HepG2 (cell line): ENCODE data around the gene PAPOLB. TPM values are rescaled to one million over a fixed set of nuclear protein-coding genes. Genes with fewer than 3 reads are reported as not detected.

Source experiments
- ATAC-seq: fragments of 200-7000 bp; cut with Tn5 transposase; 3 replicates; pipeline ENCODE4 v1.9.1; 2020; ENCODE audit warnings: mild to moderate bottlenecking, moderate library complexity
- BruUV-seq: library from RNA; stranded (reverse); fragments of 400-500 nt; replicated peaks from 2 replicates; lab custom pipeline; 2021; lab: Mats Ljungman, UMichigan
- CTCF ChIA-PET: fragments of 300-600 bp; formaldehyde crosslinking; extraction: SDS; loops from one replicate; lab custom pipeline; 2021; ENCODE audit warnings: low total read pairs, inconsistent platforms, low intra/inter-chr PET ratio; lab: Yijun Ruan, JAX
- POLR2A ChIA-PET: fragments of 350-600 bp; sonication (Branson Sonifier 250); formaldehyde crosslinking; loops from one replicate; lab custom pipeline; 2020; ENCODE audit warnings: antibody characterized with exemption, inconsistent platforms; lab: Yijun Ruan, JAX
- DNase-seq: peaks from one replicate; pipeline ENCODE4 v3.0.0-alpha.2; 2015; ENCODE audit warnings: low spot score
- FAIRE-seq: peaks from 3 replicates; lab custom pipeline; 2011; peaks lifted over from hg19 to GRCh38; lab: Jason Lieb, UNC
- H2AFZ ChIP-seq: one replicate; pipeline ENCODE4 v1.6.1; 2011; ENCODE audit warnings: low read length, inconsistent platforms
- H3K27ac ChIP-seq: fragments of 300-600 bp; 3 replicates; pipeline ENCODE4 v1.8.0; 2011; ENCODE audit warnings: mixed run types, mild to moderate bottlenecking, mixed read lengths, low read length, inconsistent platforms; ENCODE audit not compliant: insufficient read depth; ENCODE audit errors: extremely low read length
- H3K27me3 ChIP-seq, 2 experiments: fragments of 200-600 bp in 1 of 2; 2 replicates in 1 of 2; 3 replicates in 1 of 2; pipeline versions ENCODE4 v1.6.0 to v1.8.0; 2011; ENCODE audit warnings: low read length in 2 of 2, mild to moderate bottlenecking in 2 of 2, moderate library complexity in 2 of 2, inconsistent platforms in 1 of 2; ENCODE audit not compliant: insufficient read depth in 2 of 2, control insufficient read depth in 1 of 2
- H3K36me3 ChIP-seq, 2 experiments: fragments of 200-600 bp in 1 of 2; replicated peaks in 1 of 2; 2 replicates in 1 of 2; 3 replicates in 1 of 2; pipeline versions ENCODE4 v1.5.1 to v1.8.0; 2011; ENCODE audit warnings: low read length in 2 of 2, inconsistent platforms in 1 of 2; ENCODE audit not compliant: insufficient read depth in 2 of 2, control insufficient read depth in 1 of 2
- H3K4me1 ChIP-seq: 2 replicates; pipeline ENCODE4 v1.5.1; 2012; ENCODE audit warnings: low read length, inconsistent platforms; ENCODE audit not compliant: insufficient read depth
- H3K4me2 ChIP-seq: 2 replicates; pipeline ENCODE4 v1.6.0; 2011; ENCODE audit warnings: low read depth, low read length, inconsistent platforms
- H3K4me3 ChIP-seq, 3 experiments: fragments of 200-600 bp in 1 of 3; sonication (generic), shearing (Covaris generic) in 1 of 3; replicated peaks in 1 of 3; 2 replicates each; pipeline ENCODE4 v1.5.1; 2011 to 2016; ENCODE audit warnings: low read length in 3 of 3, inconsistent platforms in 2 of 3, low read depth in 2 of 3, mild to moderate bottlenecking in 2 of 3, control low read depth in 1 of 3, mixed read lengths in 1 of 3; ENCODE audit not compliant: insufficient read depth in 1 of 3
- H3K79me2 ChIP-seq: one replicate; pipeline ENCODE4 v1.6.1; 2011; ENCODE audit warnings: low read length, inconsistent platforms; ENCODE audit not compliant: insufficient read depth
- H3K9ac ChIP-seq: 2 replicates; pipeline ENCODE4 v1.6.0; 2011; ENCODE audit warnings: mild to moderate bottlenecking, low read depth, low read length, inconsistent platforms; ENCODE audit not compliant: insufficient read depth
- H3K9me3 ChIP-seq: 2 replicates; pipeline ENCODE4 v1.5.1; 2012; ENCODE audit warnings: mild to moderate bottlenecking, low read length
- H4K20me1 ChIP-seq: 2 replicates; pipeline ENCODE4 v1.6.0; 2011; ENCODE audit warnings: inconsistent platforms, mild to moderate bottlenecking, low read length, moderate library complexity; ENCODE audit not compliant: insufficient read depth
- GATAD1 ChIP-seq: IDR thresholded peaks from 2 replicates; pipeline ENCODE4 v1.6.1; 2016; ENCODE audit warnings: missing genetic modification reagents, missing compliant biosample characterization
- KDM1A ChIP-seq: IDR thresholded peaks from 2 replicates; pipeline ENCODE4 v1.6.1; 2016; ENCODE audit warnings: missing compliant biosample characterization
- KLF12 ChIP-seq: sonication (generic); formaldehyde crosslinking; IDR thresholded peaks from 2 replicates; pipeline ENCODE4 v1.4.0; 2020; ENCODE audit warnings: missing genetic modification reagents, borderline replicate concordance
- SMAD1 ChIP-seq: sonication (generic); formaldehyde crosslinking; IDR thresholded peaks from 2 replicates; pipeline ENCODE4 v1.4.0; 2020; ENCODE audit warnings: missing genetic modification reagents, low read depth, mild to moderate bottlenecking, borderline replicate concordance
- ZIK1 ChIP-seq: sonication (generic); formaldehyde crosslinking; IDR thresholded peaks from 2 replicates; pipeline ENCODE4 v1.5.0; 2020; ENCODE audit warnings: mild to moderate bottlenecking, low read depth, missing genetic modification reagents, borderline replicate concordance
- ZNF121 ChIP-seq: sonication (generic); formaldehyde crosslinking; IDR thresholded peaks from 2 replicates; pipeline ENCODE4 v1.5.0; 2020; ENCODE audit warnings: mild to moderate bottlenecking, missing genetic modification reagents
- whole genome bisulfite sequencing: methylation state at CpG from one replicate; pipeline ENCODE4 v1.1.6; 2017; ENCODE audit warnings: low lambda C conversion rate; 5-methylcytosine and 5-hydroxymethylcytosine counted together
- in situ Hi-C: cut with HindIII; loops from 2 replicates; pipeline ENCODE4 v1.10.0; 2017; ENCODE audit warnings: low pct_unique_long_range_greater_than_20kb; ENCODE audit not compliant: extremely low pct_ligation_motif_present
- intact Hi-C: fragments of 100-400 bp; cut with micrococcal nuclease; formaldehyde crosslinking; loops from one replicate; pipeline ENCODE4 v1.10.0; 2022; ENCODE audit not compliant: unreplicated experiment
- polyA plus RNA-seq, 8 experiments: library from polyadenylated mRNA; depleted of rRNA in 3 of 8; stranded (reverse) in 7 of 8; unstranded in 1 of 8; fragments of >200 nt; fragmentation: Illumina TruSeq in 4 of 8; extraction: Trizol in 4 of 8; gene quantifications; 2 replicates each; pipeline versions ENCODE4 v1.2.1 to v1.2.3, GENCODE V29; 2011 to 2016; ENCODE audit warnings: low read depth in 4 of 8, missing spikeins in 1 of 8, mixed read lengths in 1 of 8; ENCODE audit not compliant: insufficient read depth in 1 of 8
- total RNA-seq, 5 experiments: library from RNA; depleted of rRNA; stranded (reverse); fragments of >200 nt; fragmentation: Illumina TruSeq; extraction: Trizol; gene quantifications; 2 replicates each; pipeline ENCODE4 v1.2.3, GENCODE V29; 2016; ENCODE audit warnings: low read depth in 1 of 5
- TF ChIP-seq, protein P1 (sequence below): sonication (generic); formaldehyde crosslinking; IDR thresholded peaks from 2 replicates; pipeline ENCODE4 v1.5.1; 2020; ENCODE audit warnings: mild to moderate bottlenecking, missing genetic modification reagents, borderline replicate concordance
- TF ChIP-seq, protein P2 (sequence below): sonication (generic); formaldehyde crosslinking; IDR thresholded peaks from 2 replicates; pipeline ENCODE4 v1.5.0; 2020; ENCODE audit warnings: missing genetic modification reagents, mild to moderate bottlenecking, borderline replicate concordance
- TF ChIP-seq, protein P3 (sequence below): sonication (generic); formaldehyde crosslinking; IDR thresholded peaks from 2 replicates; pipeline ENCODE4 v1.5.0; 2020; ENCODE audit warnings: missing genetic modification reagents
- TF ChIP-seq, protein P4 (sequence below): sonication (generic); formaldehyde crosslinking; IDR thresholded peaks from 2 replicates; pipeline ENCODE4 v1.4.0; 2020; ENCODE audit warnings: mild to moderate bottlenecking, low read depth, missing genetic modification reagents
- TF ChIP-seq, protein P5 (sequence below): sonication (generic); formaldehyde crosslinking; IDR thresholded peaks from 2 replicates; pipeline ENCODE4 v1.8.1; 2023; ENCODE audit warnings: mild to moderate bottlenecking, missing genetic modification reagents

The PAPOLB gene
- total and polyA plus RNA-seq, 2 of the 13 experiments (the other 11 are each of a cell fraction or from before 2014, with no cell fraction given), result not detected

DNA sequence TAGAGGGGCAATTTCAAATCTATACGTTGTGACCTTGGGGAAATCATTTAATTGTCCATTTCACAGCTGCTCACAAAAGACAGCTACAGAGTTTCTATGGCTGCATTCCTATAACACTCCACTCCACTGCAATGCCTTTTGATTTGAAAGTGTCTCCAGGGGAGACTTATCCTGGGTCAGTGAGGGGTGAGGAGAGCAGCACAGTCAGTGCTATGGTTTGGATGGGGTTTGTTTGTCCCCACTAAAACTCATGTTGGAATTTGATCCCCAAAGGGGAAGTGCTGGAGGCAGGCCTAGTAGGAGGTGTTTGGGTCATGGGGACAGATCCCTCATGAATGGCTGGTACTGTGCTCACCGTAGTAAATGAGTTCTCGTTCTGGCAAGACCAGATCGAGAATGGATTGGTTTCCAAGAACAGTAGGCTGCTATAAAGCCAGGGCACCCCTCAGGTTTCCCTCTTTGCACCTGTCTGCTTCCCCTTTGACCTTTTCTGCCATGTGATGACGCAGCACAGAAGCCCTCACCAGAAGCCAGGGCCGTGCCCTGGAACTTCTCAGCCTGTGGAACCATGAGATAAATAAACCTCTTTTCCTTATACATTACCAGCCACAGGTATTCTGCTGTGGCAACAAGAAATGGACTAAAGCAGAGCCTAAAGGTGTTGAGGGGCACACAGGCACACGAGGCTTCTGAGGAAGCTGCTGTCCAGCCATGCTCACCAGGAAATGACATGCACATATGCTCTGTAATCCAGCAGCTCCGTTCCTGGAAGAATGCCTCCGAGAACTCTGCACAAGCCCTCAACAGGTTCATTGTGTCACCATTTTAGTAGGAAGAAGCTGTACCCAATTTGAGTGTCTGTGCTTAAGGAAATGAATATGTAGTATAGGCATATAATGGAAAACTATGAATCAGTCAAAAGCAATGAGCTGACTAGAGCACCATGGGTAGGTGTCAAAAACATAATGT, 5.0 kb upstream of the PAPOLB start:
- in situ Hi-C loops, result no loop called here
- intact Hi-C loops, result no loop called here
- no peak for FAIRE-seq
- Histone ChIP-seq H3K9ac (no peak overlapping the region), H3K36me3 (no peaks in the 10 kb centered on the region), H3K4me2 (no peak overlapping the region), H3K27me3 (peaks cover 0 to 25% of the 10 kb centered on the region in 2 experiments; a peak in 4 of 5 replicates), H3K27ac (no peak overlapping the region), H3K4me3 (no peak overlapping the region), H3K4me1 (peaks cover 9% of the 10 kb centered on the region; the same call in 1 of the 2 replicates), H3K9me3 (no peaks in the 10 kb centered on the region), H4K20me1 (no peaks in the 10 kb centered on the region), H3K79me2 (no peaks in the 10 kb centered on the region), H2AFZ (no peak overlapping the region)
- ATAC-seq, result peak; percentile 46; the same call in 2 of the 3 replicates
- no TSS peak for BruUV-seq
- DNase-seq, result no peak
- WGBS, result 29% methylated on average over 8 of the region's 9 CpGs
- TF ChIP-seq ZNF121, result no peak
- no peak for TF ChIP-seq GATAD1 (CRISPR knock-in tag)
- TF ChIP-seq, protein P1, sequence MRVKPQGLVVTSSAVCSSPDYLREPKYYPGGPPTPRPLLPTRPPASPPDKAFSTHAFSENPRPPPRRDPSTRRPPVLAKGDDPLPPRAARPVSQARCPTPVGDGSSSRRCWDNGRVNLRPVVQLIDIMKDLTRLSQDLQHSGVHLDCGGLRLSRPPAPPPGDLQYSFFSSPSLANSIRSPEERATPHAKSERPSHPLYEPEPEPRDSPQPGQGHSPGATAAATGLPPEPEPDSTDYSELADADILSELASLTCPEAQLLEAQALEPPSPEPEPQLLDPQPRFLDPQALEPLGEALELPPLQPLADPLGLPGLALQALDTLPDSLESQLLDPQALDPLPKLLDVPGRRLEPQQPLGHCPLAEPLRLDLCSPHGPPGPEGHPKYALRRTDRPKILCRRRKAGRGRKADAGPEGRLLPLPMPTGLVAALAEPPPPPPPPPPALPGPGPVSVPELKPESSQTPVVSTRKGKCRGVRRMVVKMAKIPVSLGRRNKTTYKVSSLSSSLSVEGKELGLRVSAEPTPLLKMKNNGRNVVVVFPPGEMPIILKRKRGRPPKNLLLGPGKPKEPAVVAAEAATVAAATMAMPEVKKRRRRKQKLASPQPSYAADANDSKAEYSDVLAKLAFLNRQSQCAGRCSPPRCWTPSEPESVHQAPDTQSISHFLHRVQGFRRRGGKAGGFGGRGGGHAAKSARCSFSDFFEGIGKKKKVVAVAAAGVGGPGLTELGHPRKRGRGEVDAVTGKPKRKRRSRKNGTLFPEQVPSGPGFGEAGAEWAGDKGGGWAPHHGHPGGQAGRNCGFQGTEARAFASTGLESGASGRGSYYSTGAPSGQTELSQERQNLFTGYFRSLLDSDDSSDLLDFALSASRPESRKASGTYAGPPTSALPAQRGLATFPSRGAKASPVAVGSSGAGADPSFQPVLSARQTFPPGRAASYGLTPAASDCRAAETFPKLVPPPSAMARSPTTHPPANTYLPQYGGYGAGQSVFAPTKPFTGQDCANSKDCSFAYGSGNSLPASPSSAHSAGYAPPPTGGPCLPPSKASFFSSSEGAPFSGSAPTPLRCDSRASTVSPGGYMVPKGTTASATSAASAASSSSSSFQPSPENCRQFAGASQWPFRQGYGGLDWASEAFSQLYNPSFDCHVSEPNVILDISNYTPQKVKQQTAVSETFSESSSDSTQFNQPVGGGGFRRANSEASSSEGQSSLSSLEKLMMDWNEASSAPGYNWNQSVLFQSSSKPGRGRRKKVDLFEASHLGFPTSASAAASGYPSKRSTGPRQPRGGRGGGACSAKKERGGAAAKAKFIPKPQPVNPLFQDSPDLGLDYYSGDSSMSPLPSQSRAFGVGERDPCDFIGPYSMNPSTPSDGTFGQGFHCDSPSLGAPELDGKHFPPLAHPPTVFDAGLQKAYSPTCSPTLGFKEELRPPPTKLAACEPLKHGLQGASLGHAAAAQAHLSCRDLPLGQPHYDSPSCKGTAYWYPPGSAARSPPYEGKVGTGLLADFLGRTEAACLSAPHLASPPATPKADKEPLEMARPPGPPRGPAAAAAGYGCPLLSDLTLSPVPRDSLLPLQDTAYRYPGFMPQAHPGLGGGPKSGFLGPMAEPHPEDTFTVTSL (CRISPR knock-in tag), result no peak
- TF ChIP-seq, protein P2, sequence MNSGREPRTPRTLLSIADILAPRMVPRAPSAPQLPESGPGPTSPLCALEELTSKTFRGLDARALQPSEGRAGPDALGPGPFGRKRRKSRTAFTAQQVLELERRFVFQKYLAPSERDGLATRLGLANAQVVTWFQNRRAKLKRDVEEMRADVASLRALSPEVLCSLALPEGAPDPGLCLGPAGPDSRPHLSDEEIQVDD (CRISPR knock-in tag), result no peak
- TF ChIP-seq KDM1A (CRISPR knock-in tag), result no peak
- TF ChIP-seq, protein P3, sequence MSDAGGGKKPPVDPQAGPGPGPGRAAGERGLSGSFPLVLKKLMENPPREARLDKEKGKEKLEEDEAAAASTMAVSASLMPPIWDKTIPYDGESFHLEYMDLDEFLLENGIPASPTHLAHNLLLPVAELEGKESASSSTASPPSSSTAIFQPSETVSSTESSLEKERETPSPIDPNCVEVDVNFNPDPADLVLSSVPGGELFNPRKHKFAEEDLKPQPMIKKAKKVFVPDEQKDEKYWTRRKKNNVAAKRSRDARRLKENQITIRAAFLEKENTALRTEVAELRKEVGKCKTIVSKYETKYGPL, result no peak
- TF ChIP-seq SMAD1 (CRISPR knock-in tag), result no peak
- TF ChIP-seq, protein P4, sequence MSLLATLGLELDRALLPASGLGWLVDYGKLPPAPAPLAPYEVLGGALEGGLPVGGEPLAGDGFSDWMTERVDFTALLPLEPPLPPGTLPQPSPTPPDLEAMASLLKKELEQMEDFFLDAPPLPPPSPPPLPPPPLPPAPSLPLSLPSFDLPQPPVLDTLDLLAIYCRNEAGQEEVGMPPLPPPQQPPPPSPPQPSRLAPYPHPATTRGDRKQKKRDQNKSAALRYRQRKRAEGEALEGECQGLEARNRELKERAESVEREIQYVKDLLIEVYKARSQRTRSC (CRISPR knock-in tag), result no peak
- TF ChIP-seq ZIK1 (CRISPR knock-in tag), result no peak
- no peak for TF ChIP-seq KLF12
- TF ChIP-seq, protein P5, sequence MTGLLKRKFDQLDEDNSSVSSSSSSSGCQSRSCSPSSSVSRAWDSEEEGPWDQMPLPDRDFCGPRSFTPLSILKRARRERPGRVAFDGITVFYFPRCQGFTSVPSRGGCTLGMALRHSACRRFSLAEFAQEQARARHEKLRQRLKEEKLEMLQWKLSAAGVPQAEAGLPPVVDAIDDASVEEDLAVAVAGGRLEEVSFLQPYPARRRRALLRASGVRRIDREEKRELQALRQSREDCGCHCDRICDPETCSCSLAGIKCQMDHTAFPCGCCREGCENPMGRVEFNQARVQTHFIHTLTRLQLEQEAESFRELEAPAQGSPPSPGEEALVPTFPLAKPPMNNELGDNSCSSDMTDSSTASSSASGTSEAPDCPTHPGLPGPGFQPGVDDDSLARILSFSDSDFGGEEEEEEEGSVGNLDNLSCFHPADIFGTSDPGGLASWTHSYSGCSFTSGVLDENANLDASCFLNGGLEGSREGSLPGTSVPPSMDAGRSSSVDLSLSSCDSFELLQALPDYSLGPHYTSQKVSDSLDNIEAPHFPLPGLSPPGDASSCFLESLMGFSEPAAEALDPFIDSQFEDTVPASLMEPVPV (CRISPR knock-in tag), result no peak
- ChIA-PET POLR2A (no interaction called here), CTCF (no interaction called here)
